ENCODE data around the gene TM9SF2. TPM values are rescaled to one million over a fixed set of nuclear protein-coding genes. Genes with fewer than 3 reads are reported as not detected.
"Not testable (repeated sequence)": the region's sequence is repeated elsewhere in the genome, so short reads cannot be mapped to it uniquely, and the experiment has no call there.

TM9SF2 gene
- total RNA-seq, 4 donors from 2014 or later, result 27.9 to 171 (median 116) TPM

- Histone ChIP-seq H3K4me1 (peaks cover 0 to 13% (median 6%) of the 10 kb centered on the region in 4 donors), H3K36me3 (no peaks in the 10 kb centered on the region), H3K9me3 (no peaks in the 10 kb centered on the region), H3K4me3 (no peak overlapping the region), H3K27me3 (no peaks in the 10 kb centered on the region), H3K27ac (no peak overlapping the region)
- intact Hi-C loops (cut with DNase I; ENCODE audit: low total_unique reads), result no loop called here
- 57 to 100% methylated on average over 1 to 4 of the region's 4 CpGs for WGBS, 2 donors (ENCODE audit: low coverage in 1 of 2)
- no peak for DNase-seq
- in situ Hi-C loops (cut with MboI; ENCODE audit: low pct_ligation_motif_present in 1 of 4, low pct_unique_long_range_greater_than_20kb in 1 of 4, low sequenced_read_pairs in 3 of 4), result no loop called here
- TF ChIP-seq EP300 (IDR thresholded peaks at IDR 0.05; ENCODE audit: low read depth), result no peak
Measured at GRCh38 chr13:99484473-99484872, 16.8 kb upstream of the TM9SF2 start.

- TF ChIP-seq CTCF (IDR thresholded peaks at IDR 0.05), result no peak
- no peak for TF ChIP-seq EP300 (IDR thresholded peaks at IDR 0.05; ENCODE audit: low read depth)
- no peak for TF ChIP-seq POLR2A (IDR thresholded peaks at IDR 0.05)
- no peak for TF ChIP-seq POLR2AphosphoS5 (IDR thresholded peaks at IDR 0.05)
Measured at GRCh38 chr13:99486996-99487395, 14.3 kb upstream of the TM9SF2 start.

GRCh38 chr13:99489028-99489427 is 12.2 kb upstream of the TM9SF2 start:
- intact Hi-C loops (cut with DNase I; ENCODE audit: low total_unique reads), result no loop called here
- no peak for TF ChIP-seq CTCF (IDR thresholded peaks at IDR 0.05)
- no peak for TF ChIP-seq POLR2A (IDR thresholded peaks at IDR 0.05)
- no peak for TF ChIP-seq POLR2AphosphoS5 (IDR thresholded peaks at IDR 0.05)
- no peak for TF ChIP-seq EP300 (IDR thresholded peaks at IDR 0.05; ENCODE audit: low read depth)
- DNase-seq, result no peak
- H3K4me1 ChIP-seq, result no peaks in the 10 kb centered on the region
- H3K9me3 ChIP-seq, result no peaks in the 10 kb centered on the region
- in situ Hi-C loops (cut with MboI; ENCODE audit: low pct_ligation_motif_present in 1 of 4, low pct_unique_long_range_greater_than_20kb in 1 of 4, low sequenced_read_pairs in 3 of 4), result no loop called here
- H3K36me3 ChIP-seq, result no peaks in the 10 kb centered on the region
- H3K27me3 ChIP-seq, result no peaks in the 10 kb centered on the region
- no peak overlapping the region for H3K4me3 ChIP-seq
- WGBS, 2 donors (ENCODE audit: low coverage in 1 of 2), result 89 to 92% methylated on average over 2 to 3 of the region's 3 CpGs
- no peak overlapping the region for H3K27ac ChIP-seq

More at GRCh38 chr13:99486996-99487395, 14.3 kb upstream of the TM9SF2 start:
- H3K27me3 ChIP-seq, result no peaks in the 10 kb centered on the region
- no peak for DNase-seq
- H3K27ac ChIP-seq, result no peak overlapping the region
- H3K36me3 ChIP-seq, result no peaks in the 10 kb centered on the region
- peaks cover 0 to 1% (median under 1%) of the 10 kb centered on the region in 4 donors for H3K4me1 ChIP-seq
- no peak overlapping the region for H3K4me3 ChIP-seq
- WGBS, 2 donors (ENCODE audit: low coverage in 1 of 2), result 92% methylated on average over 3 of the region's 3 CpGs; no CpG with 5 or more reads in 1 of the 2 donors
- in situ Hi-C loops (cut with MboI; ENCODE audit: low pct_ligation_motif_present in 1 of 4, low pct_unique_long_range_greater_than_20kb in 1 of 4, low sequenced_read_pairs in 3 of 4) (no loop called here), intact Hi-C loops (cut with DNase I; ENCODE audit: low total_unique reads) (no loop called here)
- H3K9me3 ChIP-seq, result no peaks in the 10 kb centered on the region

- H3K9me3 ChIP-seq; H3K36me3 ChIP-seq; intact Hi-C loops (cut with DNase I; ENCODE audit: low total_unique reads); DNase-seq; in situ Hi-C loops (cut with MboI; ENCODE audit: low pct_ligation_motif_present in 1 of 4, low pct_unique_long_range_greater_than_20kb in 1 of 4, low sequenced_read_pairs in 3 of 4); H3K27me3 ChIP-seq; H3K27ac ChIP-seq; H3K4me3 ChIP-seq: not testable (repeated sequence)
- WGBS, 2 donors (ENCODE audit: low coverage in 1 of 2), result 99 to 100% methylated on average over 2 to 3 of the region's 3 CpGs
- peaks cover 0 to 13% (median 0%) of the 10 kb centered on the region in 4 donors for H3K4me1 ChIP-seq
Measured at GRCh38 chr13:99491750-99492149, 9.5 kb upstream of the TM9SF2 start.

- peaks cover 4 to 47% (median 12%) of the 10 kb centered on the region in 4 donors for H3K4me1 ChIP-seq
- intact Hi-C loops (cut with DNase I; ENCODE audit: low total_unique reads), result no loop called here
- in situ Hi-C loops (cut with MboI; ENCODE audit: low pct_ligation_motif_present in 1 of 4, low pct_unique_long_range_greater_than_20kb in 1 of 4, low sequenced_read_pairs in 3 of 4), result no loop called here
- no peak for DNase-seq
- peak overlapping the region in 3 of 4 donors; percentile 22 to 42 (median 35) for H3K4me3 ChIP-seq
- H3K27ac ChIP-seq, result peak overlapping the region; percentile 87 to 97 (median 94)
- no peaks in the 10 kb centered on the region for H3K27me3 ChIP-seq
- H3K36me3 ChIP-seq, result no peaks in the 10 kb centered on the region
- no peak for TF ChIP-seq POLR2A (IDR thresholded peaks at IDR 0.05)
- no peak for TF ChIP-seq CTCF (IDR thresholded peaks at IDR 0.05)
- TF ChIP-seq EP300 (IDR thresholded peaks at IDR 0.05; ENCODE audit: low read depth), result no peak
- TF ChIP-seq POLR2AphosphoS5 (IDR thresholded peaks at IDR 0.05), result no peak
- no peaks in the 10 kb centered on the region for H3K9me3 ChIP-seq
- WGBS, 2 donors (ENCODE audit: low coverage in 1 of 2), result 42 to 56% methylated on average over 5 to 8 of the region's 8 CpGs
Measured at GRCh38 chr13:99495466-99496183, 5.6 kb upstream of the TM9SF2 start.

Measured in transverse colon (tissue), 4 donors.